Measurements from ENCODE around the gene TMC7. TPM values are rescaled to one million over a fixed set of nuclear protein-coding genes. Genes with fewer than 3 reads are reported as not detected.
A peak's percentile ranks its signal among the peaks of the same experiment; 100 is the strongest.

Gene TMC7
- total and polyA plus RNA-seq, 12 donors, result 0.76 to 1.9 (median 1.2) TPM

GRCh38 chr16:19044769-19045168 is 61.0 kb downstream of the TMC7 start:
- H3K4me3 ChIP-seq, result no peak overlapping the region
- H3K4me1 ChIP-seq, result no peaks in the 10 kb centered on the region
- WGBS, 2 donors, result 92 to 94% methylated on average over 11 of the region's 11 CpGs
- peaks cover 0 to 58% (median 0%) of the 10 kb centered on the region in 9 donors for H3K36me3 ChIP-seq
- intact Hi-C loops (cut with DNase I), result no loop called here
- no peaks in the 10 kb centered on the region for H3K27me3 ChIP-seq
- no peak overlapping the region for H3K27ac ChIP-seq
- H3K9me3 ChIP-seq, result no peaks in the 10 kb centered on the region
- TF ChIP-seq CTCF (IDR thresholded peaks at IDR 0.05), result no peak
- no peak for ATAC-seq
- DNase-seq, result no peak

GRCh38 chr16:19046062-19046461 is 62.3 kb downstream of the TMC7 start:
- H3K4me1 ChIP-seq, result no peaks in the 10 kb centered on the region
- ATAC-seq (no peak), DNase-seq (no peak)
- H3K9me3 ChIP-seq, result no peaks in the 10 kb centered on the region
- intact Hi-C loops (cut with DNase I), result no loop called here
- no peaks in the 10 kb centered on the region for H3K27me3 ChIP-seq
- H3K27ac ChIP-seq, result no peak overlapping the region
- TF ChIP-seq CTCF (IDR thresholded peaks at IDR 0.05), result no peak
- 85 to 89% methylated on average over 2 of the region's 2 CpGs for WGBS, 2 donors
- H3K4me3 ChIP-seq, result no peak overlapping the region
- peaks cover 0 to 49% (median 0%) of the 10 kb centered on the region in 9 donors for H3K36me3 ChIP-seq

GRCh38 chr16:19062706-19063105 is 79.0 kb downstream of the TMC7 start:
- ATAC-seq (no peak), DNase-seq (no peak)
- WGBS, 2 donors, result 52 to 65% methylated on average over 4 of the region's 4 CpGs
- H3K36me3 ChIP-seq, result peaks cover 0 to 24% (median 0%) of the 10 kb centered on the region in 9 donors
- no peaks in the 10 kb centered on the region for H3K9me3 ChIP-seq
- peak overlapping the region in 9 of 10 donors; percentile 6 to 83 (median 64) for H3K27ac ChIP-seq
- intact Hi-C loops (cut with DNase I), result loop anchor here in 1 of 10 donors (10.0 kb wide), 1 partner anchor 268 kb away; the partner anchor contains the start of gene RPS15A
- TF ChIP-seq CTCF (IDR thresholded peaks at IDR 0.05), result no peak
- no peaks in the 10 kb centered on the region for H3K27me3 ChIP-seq
- H3K4me1 ChIP-seq, result peaks cover 0 to 27% (median 13%) of the 10 kb centered on the region in 9 donors
- H3K4me3 ChIP-seq, result no peak overlapping the region

GRCh38 chr16:19066988-19067348 is 83.2 kb downstream of the TMC7 start:
- H3K4me1 ChIP-seq, result peaks cover 0 to 35% (median 23%) of the 10 kb centered on the region in 9 donors
- H3K27me3 ChIP-seq, result no peaks in the 10 kb centered on the region
- no peaks in the 10 kb centered on the region for H3K9me3 ChIP-seq
- peak overlapping the region in 9 of 10 donors; percentile 97 to 100 (median 99) for H3K27ac ChIP-seq
- H3K4me3 ChIP-seq, result peak overlapping the region in 9 of 10 donors; percentile 60 to 93 (median 75)
- DNase-seq (peak in 1 of 2 donors; percentile 14), ATAC-seq (no peak)
- intact Hi-C loops (cut with DNase I), result loop anchor here in 4 of 10 donors (1.0 to 10.0 kb wide), 3 partner anchors 84 to 272 kb away; partner anchors contain the start of genes TMC7 (in 3 of the 4) and RPS15A (in 1 of the 4)
- no peak for TF ChIP-seq CTCF (IDR thresholded peaks at IDR 0.05)
- WGBS, 2 donors, result 60% methylated on average over 9 of the region's 9 CpGs
- peaks cover 0 to 10% (median 0%) of the 10 kb centered on the region in 9 donors for H3K36me3 ChIP-seq
